ENCODE measurements around the gene MDFI. TPM values are rescaled to one million over a fixed set of nuclear protein-coding genes. Genes with fewer than 3 reads are reported as not detected.
A peak's percentile ranks its signal among the peaks of the same experiment; 100 is the strongest.

Gene MDFI
- total and polyA plus RNA-seq, 12 donors = 0.34 to 4.4 (median 1.3) TPM

DNA sequence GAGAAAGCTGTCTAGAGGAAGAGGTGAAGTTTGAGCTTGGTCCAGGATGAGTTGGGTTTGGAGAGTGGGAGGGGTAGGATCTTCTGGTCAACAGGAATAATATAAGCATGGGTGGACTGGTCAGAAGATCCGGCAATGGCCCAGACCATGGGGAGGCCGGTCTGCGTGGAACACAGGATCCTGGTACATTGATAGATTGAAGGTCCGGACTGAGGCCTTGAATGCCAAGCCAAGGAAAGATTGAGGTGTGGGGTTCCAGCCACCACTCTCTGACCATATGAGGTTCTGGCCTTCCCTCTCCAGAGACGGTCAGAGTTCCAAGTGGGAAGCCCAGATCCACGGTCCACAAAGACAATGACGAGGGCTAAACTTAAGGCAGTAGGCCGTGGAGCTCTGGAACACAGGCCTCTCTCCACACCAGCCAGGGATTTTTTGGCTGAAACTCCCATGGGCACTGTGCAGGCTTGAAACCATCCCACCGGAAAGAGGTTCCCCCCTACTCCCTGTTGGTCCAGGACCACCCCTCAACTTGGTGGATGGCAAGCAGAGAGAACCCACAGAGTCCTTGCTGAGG, 3.2 kb downstream of the MDFI start:
- 91 to 96% methylated on average over 9 of the region's 9 CpGs for whole genome bisulfite sequencing, 2 donors
- Histone ChIP-seq H3K36me3 (no peaks in the 10 kb centered on the region), H3K27me3 (peaks cover 20 to 43% (median 35%) of the 10 kb centered on the region in 7 donors), H3K27ac (no peak overlapping the region), H3K9me3 (no peaks in the 10 kb centered on the region), H3K4me1 (peaks cover 6 to 49% (median 22%) of the 10 kb centered on the region in 9 donors), H3K4me3 (no peak overlapping the region)
- ATAC-seq (no peak), DNase-seq (no peak)
- TF ChIP-seq, protein P1, sequence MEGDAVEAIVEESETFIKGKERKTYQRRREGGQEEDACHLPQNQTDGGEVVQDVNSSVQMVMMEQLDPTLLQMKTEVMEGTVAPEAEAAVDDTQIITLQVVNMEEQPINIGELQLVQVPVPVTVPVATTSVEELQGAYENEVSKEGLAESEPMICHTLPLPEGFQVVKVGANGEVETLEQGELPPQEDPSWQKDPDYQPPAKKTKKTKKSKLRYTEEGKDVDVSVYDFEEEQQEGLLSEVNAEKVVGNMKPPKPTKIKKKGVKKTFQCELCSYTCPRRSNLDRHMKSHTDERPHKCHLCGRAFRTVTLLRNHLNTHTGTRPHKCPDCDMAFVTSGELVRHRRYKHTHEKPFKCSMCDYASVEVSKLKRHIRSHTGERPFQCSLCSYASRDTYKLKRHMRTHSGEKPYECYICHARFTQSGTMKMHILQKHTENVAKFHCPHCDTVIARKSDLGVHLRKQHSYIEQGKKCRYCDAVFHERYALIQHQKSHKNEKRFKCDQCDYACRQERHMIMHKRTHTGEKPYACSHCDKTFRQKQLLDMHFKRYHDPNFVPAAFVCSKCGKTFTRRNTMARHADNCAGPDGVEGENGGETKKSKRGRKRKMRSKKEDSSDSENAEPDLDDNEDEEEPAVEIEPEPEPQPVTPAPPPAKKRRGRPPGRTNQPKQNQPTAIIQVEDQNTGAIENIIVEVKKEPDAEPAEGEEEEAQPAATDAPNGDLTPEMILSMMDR (IDR thresholded peaks at IDR 0.05) = no peak
- intact Hi-C loops (cut with DNase I) = no loop called here

DNA sequence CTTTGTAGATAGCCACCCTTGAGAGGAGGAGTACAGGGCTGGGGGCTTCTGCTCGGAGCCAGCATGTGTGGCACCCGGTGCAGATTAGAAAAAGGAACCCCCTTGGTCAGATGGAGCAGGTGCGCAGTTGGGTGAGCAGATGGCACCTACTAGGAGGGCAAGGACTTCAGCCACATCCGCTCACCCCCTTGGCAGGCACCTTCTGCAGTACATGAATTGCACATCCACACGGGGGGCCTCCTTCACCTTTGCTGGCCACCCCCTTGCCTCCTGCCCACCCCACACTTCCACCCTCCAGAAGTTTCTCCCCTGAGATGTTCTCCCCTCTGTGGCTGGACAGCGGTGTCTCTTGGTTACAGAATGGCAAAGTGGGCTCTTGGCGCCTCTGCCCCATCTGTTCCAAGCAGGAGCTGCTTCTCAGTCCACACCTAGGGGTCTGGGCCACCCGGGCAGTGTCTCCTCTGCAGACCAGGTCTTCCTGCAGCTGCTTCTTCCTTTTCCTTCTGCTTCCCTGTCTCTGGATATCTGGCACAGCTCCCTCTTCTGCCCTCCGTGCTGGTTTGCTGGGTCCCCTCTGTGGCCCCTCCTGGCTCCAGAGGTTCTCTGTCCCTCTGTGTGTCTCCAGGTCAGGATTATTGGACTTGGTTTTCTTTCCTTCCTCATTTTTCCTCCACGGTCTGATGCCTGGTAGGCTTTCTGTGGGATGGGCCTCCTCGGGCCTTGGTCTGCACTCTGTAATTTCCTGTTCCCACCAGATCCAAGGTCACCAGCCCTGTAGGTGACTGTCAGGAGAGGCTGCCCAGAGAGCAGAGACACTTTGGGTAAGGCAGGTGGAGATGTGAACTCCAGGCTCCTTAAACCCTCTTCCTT, 4.1 kb downstream of the MDFI start:
- H3K4me3 ChIP-seq = no peak overlapping the region
- peaks cover 11 to 34% (median 27%) of the 10 kb centered on the region in 7 donors for H3K27me3 ChIP-seq
- WGBS, 2 donors = 80 to 81% methylated on average over 11 of the region's 11 CpGs
- H3K27ac ChIP-seq = no peak overlapping the region
- DNase-seq (no peak), ATAC-seq (no peak)
- H3K36me3 ChIP-seq = no peaks in the 10 kb centered on the region
- H3K9me3 ChIP-seq = no peaks in the 10 kb centered on the region
- H3K4me1 ChIP-seq = peaks cover 5 to 42% (median 15%) of the 10 kb centered on the region in 9 donors
- intact Hi-C loops (cut with DNase I) = no loop called here
- TF ChIP-seq, protein P1 (IDR thresholded peaks at IDR 0.05) = no peak

DNA sequence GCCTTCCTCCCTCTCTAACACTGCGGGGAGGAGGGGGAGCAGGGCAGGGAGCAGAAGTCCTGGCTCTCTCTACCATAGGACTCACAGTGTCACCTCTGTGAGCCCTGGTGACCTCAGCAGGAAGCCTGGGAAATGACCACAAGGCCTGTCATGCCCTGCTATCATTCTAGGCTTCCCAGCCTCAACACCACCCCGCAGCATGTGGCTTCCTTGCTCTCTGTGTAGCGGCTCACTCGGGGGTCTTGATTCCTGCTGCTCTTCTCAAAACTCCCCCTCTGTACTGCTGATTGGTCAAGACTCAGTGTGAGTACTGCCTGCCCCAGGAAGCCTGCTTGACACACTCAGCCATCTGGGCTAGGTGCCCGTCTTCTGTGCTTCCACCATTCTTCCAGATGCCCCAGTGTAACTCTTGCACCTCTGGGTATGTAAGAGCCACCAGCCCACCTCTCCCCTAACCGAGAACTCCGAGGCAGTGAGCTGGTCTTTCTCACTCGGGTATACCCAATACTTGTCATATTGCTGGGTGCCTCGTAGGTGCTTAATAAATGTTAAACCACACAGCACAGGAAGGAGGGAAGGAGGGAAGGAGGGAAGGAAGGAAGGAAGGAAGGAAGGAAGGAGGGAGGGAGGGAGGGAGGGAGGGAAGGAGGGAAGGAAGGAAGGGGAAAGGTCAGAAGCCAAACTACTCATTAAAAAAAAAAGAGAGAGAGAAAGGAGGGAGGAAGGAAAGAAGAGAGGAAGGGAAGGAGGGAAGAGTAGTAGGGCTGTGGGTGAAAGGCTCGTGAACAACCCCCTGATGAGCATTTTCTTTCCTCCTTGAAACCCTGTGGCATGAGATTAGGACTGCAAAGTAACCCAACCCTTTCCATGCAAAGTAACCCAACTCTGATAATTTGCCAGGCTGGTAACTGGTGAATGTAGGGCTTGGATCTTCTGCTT, 5.0 kb downstream of the MDFI start:
- WGBS, 2 donors = 77 to 79% methylated on average over 10 of the region's 10 CpGs
- no peaks in the 10 kb centered on the region for H3K36me3 ChIP-seq
- no peak for DNase-seq
- peaks cover 4 to 25% (median 18%) of the 10 kb centered on the region in 7 donors for H3K27me3 ChIP-seq
- intact Hi-C loops (cut with DNase I) = no loop called here
- peak in 1 of 8 donors; percentile 28 for ATAC-seq
- H3K4me1 ChIP-seq = peaks cover 0 to 33% (median 6%) of the 10 kb centered on the region in 9 donors
- no peak overlapping the region for H3K27ac ChIP-seq
- TF ChIP-seq, protein P1 (IDR thresholded peaks at IDR 0.05) = no peak
- H3K4me3 ChIP-seq = no peak overlapping the region
- no peaks in the 10 kb centered on the region for H3K9me3 ChIP-seq

DNA sequence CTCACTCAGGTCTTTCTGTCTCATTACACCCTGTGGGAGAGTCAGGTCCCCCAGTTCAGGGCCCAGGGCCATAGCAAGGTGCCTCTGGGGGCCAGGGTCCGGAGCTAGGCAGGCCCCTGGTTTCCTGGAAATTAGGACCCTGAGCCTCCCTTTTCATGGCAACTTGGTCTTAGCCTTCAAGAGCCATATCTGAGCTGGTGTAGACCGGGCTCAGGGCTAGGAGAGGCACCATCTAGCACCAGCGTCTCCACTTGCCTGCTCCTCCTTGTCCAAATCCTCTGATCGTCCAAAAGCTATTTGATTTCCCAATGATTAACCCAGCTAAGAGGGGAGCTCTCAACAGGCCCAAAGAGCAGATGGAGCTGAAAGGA, 5.6 kb downstream of the MDFI start:
- intact Hi-C loops (cut with DNase I) = no loop called here
- no peak for ATAC-seq
- H3K27me3 ChIP-seq = peaks cover 0 to 20% (median 11%) of the 10 kb centered on the region in 7 donors
- WGBS, 2 donors = 85 to 93% methylated on average over 4 of the region's 4 CpGs
- H3K9me3 ChIP-seq = no peaks in the 10 kb centered on the region
- peaks cover 0 to 26% (median 0%) of the 10 kb centered on the region in 9 donors for H3K4me1 ChIP-seq
- TF ChIP-seq, protein P1 (IDR thresholded peaks at IDR 0.05) = no peak
- H3K4me3 ChIP-seq = no peak overlapping the region
- no peak for DNase-seq
- H3K36me3 ChIP-seq = no peaks in the 10 kb centered on the region
- no peak overlapping the region for H3K27ac ChIP-seq
